GM18520 (cell line): ENCODE data around the gene ARF1.

Experiments used
- ATAC-seq: cut with Tn5 transposase; IDR thresholded peaks from one replicate; pipeline ENCODE4 v1.9.1; 2021; ENCODE audit not compliant: unreplicated experiment

ARF1 gene

GRCh38 chr1:228120351-228120750, 37.8 kb downstream of the ARF1 start:
- no peak for ATAC-seq

DNA sequence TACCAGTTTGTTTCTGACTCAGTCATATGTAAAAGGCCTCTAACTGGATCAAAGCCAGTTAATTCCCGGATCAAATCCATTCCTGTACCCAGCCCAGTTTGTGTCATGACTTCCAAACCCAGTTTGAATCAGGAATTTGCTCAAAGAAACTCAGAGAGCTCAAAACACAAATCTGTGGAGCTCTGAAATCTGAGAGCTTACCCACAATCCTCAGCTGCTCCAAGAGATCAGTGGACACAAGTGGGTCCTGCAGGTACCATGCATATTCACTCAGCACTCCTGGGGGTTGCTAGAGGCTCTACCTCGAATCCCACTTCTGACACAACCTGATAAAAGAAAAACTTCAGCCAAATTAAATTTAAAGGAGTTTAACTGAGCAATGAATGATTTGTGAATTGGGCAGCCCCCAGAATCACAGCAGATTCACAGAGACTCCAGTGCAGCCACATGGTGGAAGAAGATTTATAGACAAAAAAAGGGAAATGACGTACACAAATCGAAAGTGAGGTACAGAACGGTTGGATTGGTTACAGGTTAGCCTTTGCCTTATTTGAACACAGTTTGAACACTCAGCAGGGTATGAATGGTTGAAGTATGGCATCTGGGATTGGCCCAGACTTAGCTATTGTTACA, 38.5 kb downstream of the ARF1 start:
- ATAC-seq = no peak

GRCh38 chr1:228122921-228123441, 40.5 kb downstream of the ARF1 start:
- no peak for ATAC-seq

DNA sequence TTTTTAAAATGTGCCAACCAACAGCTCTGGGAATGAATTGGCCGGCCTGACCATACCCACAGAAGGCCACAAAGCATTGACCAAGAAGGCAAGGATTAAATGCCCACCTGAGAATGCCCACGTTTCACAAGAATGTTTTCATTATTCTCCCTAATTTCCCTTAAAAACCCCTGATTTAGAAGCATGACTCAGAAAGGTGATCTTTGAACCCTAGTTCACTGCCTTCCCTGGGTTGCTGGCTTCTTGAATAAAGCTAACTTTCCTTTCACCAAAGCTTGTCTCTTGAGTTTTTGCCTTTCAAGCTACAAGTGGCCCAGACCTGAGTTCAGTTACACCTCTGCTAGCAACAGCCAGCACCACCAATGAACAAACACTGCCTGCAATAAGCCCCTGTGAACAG, 41.0 kb downstream of the ARF1 start:
- ATAC-seq = no peak

DNA sequence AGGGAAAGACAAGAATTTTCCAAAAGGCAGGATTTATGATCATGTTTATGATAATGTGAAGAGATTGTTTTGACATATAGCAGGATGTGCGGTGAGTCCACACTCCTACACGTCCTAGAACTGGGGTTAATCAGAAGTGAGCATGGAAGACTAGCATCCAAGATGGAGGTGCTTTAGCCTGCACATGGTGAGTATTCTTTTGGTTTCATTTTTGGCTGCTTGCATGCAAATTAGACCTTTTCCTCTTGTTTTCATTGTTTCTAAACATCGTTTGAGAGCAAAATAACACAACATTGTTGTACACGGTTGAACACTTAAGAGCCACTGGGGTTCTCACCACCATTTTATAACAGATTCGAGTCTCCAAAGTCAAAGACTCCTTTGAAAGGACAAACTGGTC, 42.7 kb downstream of the ARF1 start:
- ATAC-seq = no peak

DNA sequence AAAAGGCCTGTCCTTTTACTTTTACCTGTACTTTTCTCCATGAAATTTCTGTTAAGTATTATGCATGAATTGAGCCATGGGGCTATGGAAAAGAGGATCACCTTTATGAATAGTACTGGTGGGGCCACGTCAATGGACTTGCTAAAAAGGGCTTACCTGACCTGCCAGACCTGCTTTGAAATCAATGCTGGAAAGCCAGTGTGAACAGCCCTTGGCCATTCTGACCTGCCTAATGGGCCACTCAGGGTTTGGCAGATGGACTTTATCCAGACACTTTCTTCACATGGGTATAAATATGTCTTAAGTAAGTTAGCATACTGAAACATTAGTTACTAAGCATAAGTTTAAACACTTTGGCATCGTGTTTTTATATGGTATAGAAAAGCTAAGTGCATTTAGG, 49.3 kb downstream of the ARF1 start:
- no peak for ATAC-seq

GRCh38 chr1:228134591-228134990, 52.1 kb downstream of the ARF1 start:
- no peak for ATAC-seq

- no peak for ATAC-seq
Measured at GRCh38 chr1:228136901-228137300, 54.4 kb downstream of the ARF1 start.

- ATAC-seq = no peak
Measured at GRCh38 chr1:228139406-228139930, 57.0 kb downstream of the ARF1 start.

DNA sequence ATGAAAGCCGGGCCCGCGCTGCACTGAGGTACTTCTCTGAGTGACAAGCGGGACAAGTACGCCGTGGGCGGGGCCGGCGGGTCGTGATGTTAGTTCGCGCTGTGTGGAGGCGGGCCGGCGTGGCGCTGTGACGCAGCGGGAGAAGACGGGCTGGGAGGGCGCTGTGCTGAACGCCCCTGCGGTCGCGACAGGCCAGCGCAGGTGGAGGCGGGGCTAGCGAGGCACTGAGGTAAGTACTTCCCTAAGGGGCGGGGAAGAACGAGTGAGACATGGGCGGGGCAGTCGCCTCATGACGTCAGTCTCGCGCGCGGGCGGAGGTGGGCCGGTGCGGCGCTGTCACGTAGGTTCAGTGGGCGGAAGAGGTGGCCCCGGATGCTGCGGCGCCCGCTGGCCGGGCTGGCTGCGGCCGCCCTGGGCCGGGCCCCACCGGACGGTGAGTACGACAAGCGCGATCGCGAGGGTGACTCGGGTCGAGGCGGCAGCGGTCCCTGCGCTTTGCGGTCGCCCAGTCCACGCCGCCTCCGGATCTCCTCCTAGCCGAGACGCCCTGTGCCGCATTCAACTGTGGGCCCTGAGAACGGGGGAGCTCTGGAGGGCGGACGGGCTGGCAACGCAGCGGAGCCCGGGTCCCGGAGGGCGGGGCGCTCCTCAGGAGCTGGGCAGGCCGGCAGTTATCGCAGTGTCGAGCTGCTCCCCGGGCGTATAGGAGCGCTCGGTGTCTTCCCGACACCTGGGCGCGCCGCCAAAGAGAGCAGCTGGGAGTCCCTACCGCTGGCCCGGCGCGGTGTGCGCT, 57.6 kb downstream of the ARF1 start, which contains the start of gene GUK1:
Gene GUK1 (plus strand): TSS at position 349 of the 793 bp plus-strand sequence. CDS start 24 bp downstream, at position 373.
- peak; percentile 93 for ATAC-seq

DNA sequence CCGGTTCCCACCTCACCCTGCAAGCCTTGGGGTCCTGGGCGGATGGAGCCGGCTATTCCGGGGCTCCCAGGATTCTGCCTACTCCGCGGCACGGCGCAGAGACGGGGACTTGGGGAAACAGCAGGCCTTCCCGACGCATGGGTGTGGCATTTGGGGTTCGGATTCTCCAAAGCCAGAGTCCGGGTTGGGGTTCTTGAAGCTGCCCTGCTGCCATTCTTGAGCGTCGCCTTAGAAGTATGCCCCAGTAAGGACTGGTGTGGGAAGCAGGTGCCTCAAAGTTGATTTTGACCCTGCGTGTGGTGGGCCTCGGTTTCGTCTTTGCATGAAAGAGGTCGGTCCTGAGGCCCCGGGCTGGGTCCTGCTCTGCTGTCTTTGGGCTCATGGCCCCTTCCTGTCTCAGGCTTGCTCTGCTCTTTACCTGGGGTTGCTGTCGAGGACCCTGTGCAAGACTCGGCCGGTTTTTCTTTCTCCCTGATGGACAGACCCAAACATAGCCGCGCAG, 58.3 kb downstream of the ARF1 start:
- no peak for ATAC-seq

DNA sequence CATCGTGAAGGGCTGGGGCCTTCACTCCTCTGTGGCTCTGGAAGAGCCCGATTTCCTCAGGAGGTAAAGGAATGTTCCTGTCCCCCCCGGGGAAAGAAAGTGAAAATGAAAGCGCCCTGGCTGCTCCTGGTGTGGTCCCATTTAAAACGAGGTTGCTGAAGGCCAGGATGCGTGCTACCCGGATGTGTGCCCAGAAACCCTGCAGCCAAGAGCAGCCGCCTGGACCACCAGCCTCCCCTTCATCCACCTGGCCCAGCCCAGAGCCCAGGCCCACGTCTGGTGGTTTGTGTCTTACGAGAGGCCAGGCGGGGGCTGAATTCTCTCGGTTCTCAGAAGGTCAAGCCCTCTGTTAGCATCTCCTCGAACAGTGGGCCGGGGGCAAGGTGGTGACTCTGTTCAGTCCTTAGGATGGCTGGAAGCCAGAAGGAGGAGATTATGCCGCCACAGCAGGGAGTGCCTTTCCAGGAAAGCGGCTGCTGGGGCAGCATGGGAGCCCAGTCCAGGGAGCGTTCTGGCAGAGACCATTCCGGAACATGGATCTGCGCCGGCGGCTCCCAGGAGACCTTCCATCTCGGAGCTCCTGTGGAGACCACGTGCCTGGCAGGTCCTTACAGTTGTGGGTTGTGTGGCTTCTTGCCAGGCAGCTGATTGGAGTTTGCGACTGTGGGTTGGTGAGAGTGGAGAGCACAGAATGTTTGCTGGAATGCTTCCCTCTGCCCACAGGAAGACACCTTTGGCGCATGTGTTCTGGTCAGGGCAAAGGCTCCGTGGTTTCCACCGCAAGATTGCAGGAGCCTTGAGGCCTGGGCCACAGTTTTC, 58.9 kb downstream of the ARF1 start:
- ATAC-seq = no peak

GRCh38 chr1:228142155-228142691, 59.7 kb downstream of the ARF1 start:
- ATAC-seq = no peak

GRCh38 chr1:228142701-228143136, 60.2 kb downstream of the ARF1 start:
- no peak for ATAC-seq

- ATAC-seq = no peak
Measured at GRCh38 chr1:228143480-228144192, 61.1 kb downstream of the ARF1 start.

GRCh38 chr1:228144193-228144992, 61.9 kb downstream of the ARF1 start:
- no peak for ATAC-seq

DNA sequence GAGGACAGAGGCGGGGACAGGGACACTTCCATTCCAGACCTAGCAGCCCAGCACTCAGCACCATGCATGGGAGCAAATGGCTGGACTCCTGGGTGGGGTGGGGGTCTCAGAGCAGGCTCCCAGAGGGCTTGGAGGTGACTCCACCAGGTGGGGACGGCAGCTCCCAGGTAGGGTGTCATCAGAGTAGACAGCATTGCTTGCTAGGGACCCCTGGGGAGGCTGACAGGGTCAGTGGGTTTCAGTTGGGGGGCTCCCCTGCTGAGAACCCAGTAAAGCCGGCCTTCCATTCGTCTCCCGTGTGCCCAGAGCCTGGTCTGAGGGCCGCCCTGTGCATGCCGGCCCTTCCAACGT, 62.5 kb downstream of the ARF1 start:
- no peak for ATAC-seq

- no peak for ATAC-seq
Measured at GRCh38 chr1:228145463-228146416, 63.2 kb downstream of the ARF1 start.
